CD14-positive monocyte (primary cell): ENCODE data around the gene ACTL8. TPM values are rescaled to one million over a fixed set of nuclear protein-coding genes. Genes with fewer than 3 reads are reported as not detected.

Experiments used
- DNase-seq, 3 donors: peaks; one replicate each; pipeline ENCODE4 v3.0.0-alpha.2; 2011 to 2022
- H2AFZ ChIP-seq: 2 replicates; pipeline ENCODE4 v1.6.0; 2012; ENCODE audit warnings: mild to moderate bottlenecking, low read depth, low read length, inconsistent platforms; ENCODE audit not compliant: insufficient read depth, poor library complexity, severe bottlenecking
- H3K27ac ChIP-seq, 2 donors: 1 replicate in 1 of 2; 2 replicates in 1 of 2; pipeline ENCODE4 v1.5.1; 2012 to 2013; ENCODE audit warnings: low read length in 2 of 2, control low read depth in 1 of 2, inconsistent platforms in 1 of 2, low read depth in 1 of 2, mild to moderate bottlenecking in 1 of 2
- H3K27me3 ChIP-seq, 2 donors: one replicate each; pipeline versions ENCODE4 v1.6.0 to v1.6.1; 2011 to 2013; ENCODE audit warnings: low read length in 2 of 2; ENCODE audit not compliant: control insufficient read depth in 2 of 2, insufficient read depth in 2 of 2
- H3K36me3 ChIP-seq, 2 donors: replicated peaks in 1 of 2; 1 replicate in 1 of 2; 2 replicates in 1 of 2; pipeline versions ENCODE4 v1.5.1 to v1.6.1; 2012 to 2013; ENCODE audit warnings: low read length in 2 of 2, control low read depth in 1 of 2, inconsistent platforms in 1 of 2, mild to moderate bottlenecking in 1 of 2; ENCODE audit not compliant: insufficient read depth in 2 of 2, control insufficient read depth in 1 of 2
- H3K4me1 ChIP-seq, 2 donors: 1 replicate in 1 of 2; 2 replicates in 1 of 2; pipeline versions ENCODE4 v1.5.1 to v1.6.1; 2012 to 2013; ENCODE audit warnings: low read length in 2 of 2, control low read depth in 1 of 2, inconsistent platforms in 1 of 2, mild to moderate bottlenecking in 1 of 2, moderate library complexity in 1 of 2; ENCODE audit not compliant: insufficient read depth in 2 of 2, control insufficient read depth in 1 of 2
- H3K4me2 ChIP-seq: replicated peaks from 2 replicates; pipeline ENCODE3; 2012; ENCODE audit warnings: low read length, moderate library complexity, mild to moderate bottlenecking; ENCODE audit not compliant: poor library complexity, severe bottlenecking; ENCODE audit errors: extremely low read depth
- H3K4me3 ChIP-seq, 3 experiments: fragments of 200-600 bp in 1 of 3; sonication (generic) in 1 of 3; replicated peaks in 1 of 3; 1 replicate in 2 of 3; 2 replicates in 1 of 3; pipeline ENCODE4 v1.5.1; 2011 to 2013; ENCODE audit warnings: low read length in 3 of 3, mild to moderate bottlenecking in 3 of 3, control low read depth in 2 of 3, low read depth in 2 of 3, inconsistent platforms in 1 of 3, moderate library complexity in 1 of 3
- H3K79me2 ChIP-seq: 2 replicates; pipeline ENCODE4 v1.6.0; 2012; ENCODE audit warnings: mild to moderate bottlenecking, control low read depth, inconsistent platforms, low read length, moderate library complexity; ENCODE audit not compliant: insufficient read depth
- H3K9ac ChIP-seq: 2 replicates; pipeline ENCODE4 v1.6.0; 2017; ENCODE audit warnings: low read length, mild to moderate bottlenecking; ENCODE audit not compliant: insufficient read depth, poor library complexity, severe bottlenecking
- H3K9me3 ChIP-seq, 2 donors: replicated peaks in 1 of 2; 1 replicate in 1 of 2; 2 replicates in 1 of 2; pipeline versions ENCODE4 v1.5.1 to v1.6.1; 2012 to 2013; ENCODE audit warnings: low read length in 2 of 2, control low read depth in 1 of 2; ENCODE audit not compliant: control insufficient read depth in 1 of 2, insufficient read depth in 1 of 2
- H4K20me1 ChIP-seq: 2 replicates; pipeline ENCODE4 v1.6.0; 2012; ENCODE audit warnings: mild to moderate bottlenecking, low read length, control low read depth, moderate library complexity; ENCODE audit not compliant: insufficient read depth
- H3K27ac Mint-ChIP-seq, 7 donors: one replicate each; pipeline ENCODE4 v1.8.0; 2020; ENCODE audit warnings: mild to moderate bottlenecking in 7 of 7, mixed read lengths in 7 of 7, moderate library complexity in 6 of 7, inconsistent platforms in 2 of 7
- H3K27me3 Mint-ChIP-seq, 3 donors: one replicate each; pipeline ENCODE4 v1.8.0; 2021 to 2022; ENCODE audit warnings: low read depth in 3 of 3, mild to moderate bottlenecking in 3 of 3, mixed read lengths in 3 of 3, moderate library complexity in 3 of 3, inconsistent platforms in 1 of 3
- H3K36me3 Mint-ChIP-seq, 2 donors: one replicate each; pipeline ENCODE4 v1.8.0; 2020; ENCODE audit warnings: mixed read lengths in 2 of 2, inconsistent platforms in 1 of 2, mild to moderate bottlenecking in 1 of 2
- H3K4me1 Mint-ChIP-seq: one replicate; pipeline ENCODE4 v1.8.0; 2020; ENCODE audit warnings: mild to moderate bottlenecking, mixed read lengths
- H3K4me3 Mint-ChIP-seq, 2 donors: one replicate each; pipeline ENCODE4 v1.8.0; 2020; ENCODE audit warnings: mild to moderate bottlenecking in 2 of 2, mixed read lengths in 2 of 2, moderate library complexity in 1 of 2
- H3K9me3 Mint-ChIP-seq, 7 donors: one replicate each; pipeline ENCODE4 v1.8.0; 2020 to 2022; ENCODE audit warnings: mixed read lengths in 7 of 7, mild to moderate bottlenecking in 6 of 7, moderate library complexity in 6 of 7, inconsistent platforms in 2 of 7
- CTCF ChIP-seq: fragments of 200-600 bp; IDR thresholded peaks from one replicate; pipeline ENCODE4 v1.8.0; 2022; ENCODE audit warnings: antibody characterized with exemption, mild to moderate bottlenecking
- WGBS: methylation state at CpG from one replicate; pipeline ENCODE4 v1.1.5; 2013; ENCODE audit warnings: missing lambda C conversion rate; ENCODE audit not compliant: insufficient coverage; 5-methylcytosine and 5-hydroxymethylcytosine counted together
- intact Hi-C, 2 donors: fragments of 100-400 bp; cut with micrococcal nuclease; formaldehyde crosslinking; loops; one replicate each; pipeline versions ENCODE4 v1.15.0 to v1.15.1; 2023
- polyA plus RNA-seq, 3 donors: library from polyadenylated mRNA; depleted of rRNA in 1 of 3; unstranded in 2 of 3; stranded (reverse) in 1 of 3; fragments of 300-500 nt in 2 of 3; fragments of >200 nt in 1 of 3; fragmentation: Illumina TruSeq in 2 of 3; gene quantifications; 1 replicate in 2 of 3; 2 replicates in 1 of 3; pipeline ENCODE4 v1.2.3, GENCODE V29; 2012 to 2021

The ACTL8 gene
- polyA plus RNA-seq, 3 donors, result not detected

GRCh38 chr1:17845583-17845982 lies 90.5 kb downstream of the ACTL8 start:
- Histone ChIP-seq H3K9me3 (no peaks in the 10 kb centered on the region), H2AFZ (no peak overlapping the region), H3K27ac (no peak overlapping the region), H3K9ac (no peak overlapping the region), H3K4me1 (no peaks in the 10 kb centered on the region), H3K4me3 (no peak overlapping the region), H4K20me1 (no peaks in the 10 kb centered on the region), H3K79me2 (no peaks in the 10 kb centered on the region), H3K36me3 (no peaks in the 10 kb centered on the region), H3K4me2 (no peak overlapping the region), H3K27me3 (no peaks in the 10 kb centered on the region)
- DNase-seq, result no peak
- Mint-ChIP-seq H3K4me3 (no peak overlapping the region), H3K36me3 (no peaks in the 10 kb centered on the region), H3K27me3 (peaks cover 4 to 17% (median 16%) of the 10 kb centered on the region in 3 donors), H3K27ac (no peak overlapping the region), H3K9me3 (peaks cover 0 to 8% (median 0%) of the 10 kb centered on the region in 7 donors), H3K4me1 (no peaks in the 10 kb centered on the region)
- 64% methylated on average over 3 of the region's 4 CpGs for WGBS
- TF ChIP-seq CTCF, result no peak
- intact Hi-C loops, result no loop called here

- Mint-ChIP-seq H3K27me3 (peaks cover 3 to 17% (median 16%) of the 10 kb centered on the region in 3 donors), H3K4me1 (no peaks in the 10 kb centered on the region), H3K4me3 (no peak overlapping the region), H3K27ac (no peak overlapping the region), H3K9me3 (peaks cover 0 to 8% (median 0%) of the 10 kb centered on the region in 7 donors), H3K36me3 (no peaks in the 10 kb centered on the region)
- Histone ChIP-seq H4K20me1 (no peaks in the 10 kb centered on the region), H3K36me3 (no peaks in the 10 kb centered on the region), H3K27ac (no peak overlapping the region), H3K9me3 (no peaks in the 10 kb centered on the region), H3K27me3 (no peaks in the 10 kb centered on the region), H2AFZ (no peak overlapping the region), H3K4me1 (no peaks in the 10 kb centered on the region), H3K9ac (no peak overlapping the region), H3K4me2 (no peak overlapping the region), H3K79me2 (no peaks in the 10 kb centered on the region), H3K4me3 (no peak overlapping the region)
- intact Hi-C loops, result no loop called here
- no CpG with 5 or more reads among the region's 3 CpGs for WGBS
- TF ChIP-seq CTCF, result no peak
- DNase-seq, result no peak
These were observed 91.2 kb downstream of the ACTL8 start for GRCh38 chr1:17846341-17846740.
